GM21825 (cell line): ENCODE data around the gene SLC35A5.

Source experiments
- ATAC-seq: cut with Tn5 transposase; IDR thresholded peaks from one replicate; pipeline ENCODE4 v1.9.1; 2021; ENCODE audit warnings: mild to moderate bottlenecking, moderate library complexity; ENCODE audit not compliant: unreplicated experiment

SLC35A5 gene

DNA sequence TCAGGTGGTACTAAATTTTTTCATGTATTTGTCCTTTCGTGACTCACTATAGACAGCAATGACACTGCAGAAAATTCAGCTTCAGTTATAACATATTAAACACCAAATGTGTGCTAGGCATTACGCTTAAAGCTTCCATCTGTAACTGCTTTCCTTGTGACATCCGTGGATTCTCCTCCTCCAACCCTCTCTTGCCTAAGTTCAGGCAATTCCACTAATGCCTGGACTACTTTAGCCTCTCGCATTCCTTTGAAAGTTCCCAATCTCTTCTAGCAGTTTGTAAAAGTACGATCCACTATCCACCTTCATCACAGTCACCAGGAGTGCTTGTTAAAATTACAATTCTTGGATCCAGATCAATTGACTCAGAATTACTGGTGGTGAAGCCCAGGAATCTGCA lies 61.4 kb downstream of the SLC35A5 start:
- no peak for ATAC-seq

DNA sequence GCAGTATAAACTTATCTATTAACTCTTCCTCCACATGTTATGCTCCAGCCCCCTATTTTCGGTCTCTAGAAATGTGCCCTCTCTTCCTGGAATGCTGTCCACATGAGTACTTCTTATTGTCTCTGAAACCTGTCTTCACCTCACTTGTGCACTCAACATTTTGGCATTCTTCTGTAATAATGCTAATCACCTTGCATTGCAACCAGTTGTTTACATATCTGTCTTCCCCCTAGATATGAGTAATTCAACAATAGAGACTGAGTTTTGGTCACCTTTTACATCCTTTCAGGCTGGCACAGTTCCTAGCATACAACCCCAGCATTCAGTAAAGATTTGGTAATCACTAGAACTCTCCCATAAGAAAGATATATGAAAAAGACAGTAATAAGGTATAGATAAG lies 61.9 kb downstream of the SLC35A5 start:
- no peak for ATAC-seq

DNA sequence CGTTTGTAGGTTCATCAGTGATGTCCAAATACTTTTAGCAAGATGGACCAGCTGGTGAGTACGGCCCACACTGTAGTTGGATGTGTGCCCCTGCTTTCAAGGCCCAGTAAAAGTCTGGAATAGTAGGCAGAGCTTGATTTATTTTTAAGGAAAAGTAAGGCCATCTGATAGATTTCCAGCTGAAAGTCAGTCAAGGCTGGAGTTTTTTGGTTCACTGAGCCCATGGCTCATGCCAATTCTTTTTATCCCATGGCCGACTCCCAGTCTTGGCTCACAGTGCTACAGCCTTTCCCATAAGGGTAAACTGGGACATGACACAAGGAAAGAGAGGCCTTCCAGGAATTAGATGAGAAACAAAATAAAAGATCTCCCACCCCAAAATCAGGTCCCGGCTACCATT lies 65.6 kb downstream of the SLC35A5 start:
- no peak for ATAC-seq

DNA sequence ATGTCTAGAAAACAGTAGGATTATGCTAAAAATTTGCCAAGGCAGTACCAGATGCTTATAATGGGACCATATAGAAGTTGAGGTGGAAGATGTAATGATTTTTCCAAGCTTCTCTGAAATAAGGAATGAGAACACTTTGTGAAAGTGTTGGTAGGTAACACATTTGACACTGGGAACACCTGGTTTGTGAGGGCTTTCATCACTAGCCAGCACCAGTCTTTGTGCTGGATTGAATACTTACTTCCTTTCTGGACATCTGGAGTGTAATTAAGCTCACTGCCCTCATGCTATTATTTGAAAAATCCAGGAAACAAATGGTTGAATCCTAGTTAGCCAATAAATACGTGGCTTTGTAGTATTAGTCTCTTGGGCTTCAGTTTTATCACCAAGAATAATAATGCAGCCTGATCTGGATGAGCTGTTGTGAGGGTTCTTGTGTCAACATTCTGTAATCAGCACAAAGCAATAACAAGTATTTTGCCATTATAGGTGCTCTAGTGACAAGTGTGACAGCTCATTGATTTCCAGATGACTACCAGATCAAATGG lies 66.1 kb downstream of the SLC35A5 start:
- no peak for ATAC-seq

DNA sequence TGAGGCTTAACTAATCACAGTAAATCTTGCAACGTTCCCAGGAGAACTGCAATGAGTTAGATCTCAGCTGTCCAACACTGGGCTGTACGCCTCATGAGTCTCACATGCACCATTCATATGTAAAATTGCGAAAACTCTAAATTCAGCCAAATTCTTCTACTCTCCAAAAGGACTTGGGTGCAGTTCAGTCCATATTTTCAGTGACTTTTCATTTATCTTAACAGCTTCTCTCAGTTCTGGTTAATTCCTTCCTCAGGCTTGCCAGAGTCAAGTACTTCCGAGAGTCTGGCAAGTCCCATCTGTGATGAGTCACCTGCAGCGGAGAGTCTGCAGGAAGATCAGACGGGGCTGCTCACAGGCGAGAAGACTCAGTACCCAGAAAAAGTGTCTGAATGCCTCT lies 67.6 kb downstream of the SLC35A5 start:
- ATAC-seq: no peak

DNA sequence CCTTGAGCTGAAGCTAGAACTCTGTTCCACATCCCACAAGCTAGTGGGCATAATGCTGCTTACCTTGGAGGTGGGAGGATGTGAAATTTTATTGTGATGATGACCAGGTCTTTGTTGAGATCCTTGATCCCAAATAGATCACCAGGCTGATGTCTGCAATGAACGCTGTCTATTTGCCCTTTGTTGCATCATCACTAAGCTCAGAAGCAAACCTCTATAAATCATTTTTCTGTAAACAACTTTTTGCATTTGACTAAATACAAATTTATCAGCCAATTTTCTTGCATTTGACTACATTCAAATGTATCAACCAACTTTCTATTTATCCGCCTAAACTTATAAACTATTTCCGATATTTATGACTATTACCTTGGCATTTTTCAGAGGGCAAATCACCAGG lies 69.4 kb downstream of the SLC35A5 start:
- no peak for ATAC-seq

DNA sequence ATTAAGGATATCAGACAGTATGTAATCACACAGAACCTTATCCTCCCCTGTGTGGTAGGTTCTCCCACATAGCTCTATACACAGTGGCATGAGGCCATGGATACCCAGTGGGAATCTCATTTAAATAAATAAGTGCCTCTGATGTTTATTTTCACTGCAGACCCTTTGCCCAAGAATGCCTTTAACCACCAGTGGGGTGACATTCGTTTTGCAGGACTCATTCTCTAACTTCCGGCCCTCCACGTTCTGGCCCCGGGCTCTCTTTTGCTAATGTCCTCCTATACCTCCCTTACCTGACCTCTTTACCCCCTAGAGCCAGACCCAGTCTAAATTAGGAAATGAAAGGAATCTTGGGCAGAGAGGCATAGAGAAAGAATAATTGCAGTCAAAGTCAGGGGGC lies 70.8 kb downstream of the SLC35A5 start:
- no peak for ATAC-seq

DNA sequence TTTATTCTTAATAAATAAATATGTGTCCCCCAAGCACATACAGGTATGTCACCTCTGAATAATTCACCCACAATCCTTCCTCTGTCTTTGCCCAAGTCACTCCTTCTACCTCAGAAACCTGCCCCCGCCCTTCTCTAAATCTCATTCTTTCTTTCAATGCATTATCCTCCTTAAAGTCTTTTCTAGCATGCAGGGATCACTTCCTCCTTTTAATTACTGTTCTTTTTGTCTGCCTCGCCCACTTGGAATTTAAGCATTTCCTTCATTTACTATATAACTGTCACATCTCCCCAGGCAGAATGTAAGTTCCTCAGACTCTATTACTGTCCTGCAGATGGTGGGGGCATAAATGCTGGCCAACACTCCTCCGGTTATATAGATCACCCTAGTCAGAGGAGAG lies 71.3 kb downstream of the SLC35A5 start:
- no peak for ATAC-seq

DNA sequence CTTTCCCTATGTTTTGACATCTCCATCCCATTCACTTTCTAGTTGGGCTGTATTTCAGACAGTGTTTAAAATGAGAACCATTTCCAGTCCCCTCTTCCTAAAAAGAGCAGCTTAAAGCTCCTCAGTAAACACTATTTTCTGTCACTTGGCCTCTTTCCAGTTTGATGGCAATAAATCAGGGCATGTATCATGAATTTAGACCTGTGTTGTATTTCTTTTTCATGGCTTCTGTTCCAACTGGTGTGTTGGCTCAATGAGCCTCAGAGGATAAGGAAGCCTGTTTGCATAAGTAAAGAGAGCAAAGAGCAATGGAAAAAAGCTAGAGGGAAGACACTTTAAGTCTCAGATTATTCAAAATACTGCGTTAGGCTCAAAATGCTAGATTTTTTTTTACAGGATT lies 71.9 kb downstream of the SLC35A5 start:
- no peak for ATAC-seq

DNA sequence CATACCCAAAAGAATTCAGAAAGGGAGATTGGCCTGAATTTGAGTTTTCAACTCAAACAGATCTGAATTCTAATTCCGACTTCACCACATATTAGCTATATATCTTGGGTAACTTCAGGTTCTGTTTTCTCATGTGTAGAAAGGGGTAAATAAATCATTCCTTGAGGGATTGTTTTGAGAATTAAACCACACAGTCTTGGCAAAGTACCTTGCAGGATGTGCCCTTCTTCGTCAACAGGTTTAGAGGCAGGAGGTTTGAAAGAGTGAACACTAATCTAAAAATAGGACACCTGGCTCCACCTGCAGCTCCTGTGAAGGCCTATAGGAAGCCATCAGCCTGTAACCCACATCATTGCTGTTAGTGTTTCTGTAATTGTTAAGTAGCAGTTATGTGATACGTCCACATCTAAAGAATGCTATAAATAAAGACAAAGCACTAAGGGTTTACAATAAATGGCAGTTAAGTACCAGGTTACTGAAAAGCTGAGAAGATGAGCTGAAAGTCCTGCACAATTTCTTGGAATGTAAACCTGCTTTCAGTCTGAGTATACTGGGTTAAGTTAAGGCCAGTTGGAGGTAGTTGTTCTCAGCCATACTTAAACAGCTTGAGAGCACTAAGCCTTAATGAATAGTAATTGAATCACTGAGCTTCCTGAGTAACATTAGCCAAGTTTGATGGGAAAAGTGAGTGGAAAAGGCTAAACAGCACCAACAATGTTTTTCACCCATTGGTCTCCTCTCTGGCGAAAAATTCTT lies 73.1 kb downstream of the SLC35A5 start:
- no peak for ATAC-seq
